Measurements from ENCODE around the gene GALNT13.

The GALNT13 gene

DNA sequence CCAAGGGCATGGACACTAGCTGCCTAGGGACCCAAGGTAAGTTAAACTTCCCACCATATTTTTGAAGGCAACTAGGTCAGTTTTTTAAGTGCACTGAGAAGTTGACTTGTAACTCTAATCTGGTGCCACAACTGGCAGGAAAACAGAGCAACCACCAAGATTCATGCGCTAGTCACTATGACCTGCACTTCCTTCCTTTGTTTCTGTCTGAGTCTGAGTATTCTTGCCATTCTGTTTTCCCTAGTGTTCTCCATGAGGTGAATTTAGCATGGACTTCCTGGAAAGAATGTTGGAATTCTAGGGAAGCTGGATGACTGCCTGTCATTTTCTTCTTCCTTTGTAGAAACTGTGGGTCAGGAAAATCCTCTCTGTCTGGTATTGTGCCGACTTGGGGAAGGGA lies 249.0 kb downstream of the GALNT13 start:
- H3K36me3 Mint-ChIP-seq (ENCODE audit: low read depth), result no peaks in the 10 kb centered on the region
- H3K9me3 Mint-ChIP-seq, result peaks cover 40% of the 10 kb centered on the region
- no peaks in the 10 kb centered on the region for H3K27me3 Mint-ChIP-seq (ENCODE audit: low read depth)
- H3K27ac Mint-ChIP-seq, result no peak overlapping the region
- H3K4me3 Mint-ChIP-seq, result no peak overlapping the region
- no peak for DNase-seq (ENCODE audit: low spot score)
- no peaks in the 10 kb centered on the region for H3K4me1 Mint-ChIP-seq (ENCODE audit: low read depth)

DNA sequence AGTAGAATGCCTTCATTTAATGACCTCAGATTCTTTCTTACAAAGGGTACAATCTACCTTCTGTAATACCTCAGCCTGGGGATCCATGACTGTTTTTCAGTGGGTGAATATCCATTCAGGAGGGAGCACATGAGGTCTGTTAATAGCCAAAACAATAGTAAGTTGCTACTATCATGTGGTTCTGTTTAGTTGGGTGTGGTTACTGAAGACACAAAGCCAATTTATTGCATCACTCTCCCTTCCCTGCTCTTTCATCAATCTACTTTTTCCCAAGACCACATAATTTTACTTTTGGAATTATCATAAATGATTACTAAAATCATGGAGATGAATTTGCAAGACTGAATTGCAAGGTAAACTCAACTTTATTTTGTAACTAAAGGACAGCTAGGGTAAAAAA lies 254.2 kb downstream of the GALNT13 start:
- no peak for DNase-seq (ENCODE audit: low spot score)
- H3K27me3 Mint-ChIP-seq (ENCODE audit: low read depth), result no peaks in the 10 kb centered on the region

DNA sequence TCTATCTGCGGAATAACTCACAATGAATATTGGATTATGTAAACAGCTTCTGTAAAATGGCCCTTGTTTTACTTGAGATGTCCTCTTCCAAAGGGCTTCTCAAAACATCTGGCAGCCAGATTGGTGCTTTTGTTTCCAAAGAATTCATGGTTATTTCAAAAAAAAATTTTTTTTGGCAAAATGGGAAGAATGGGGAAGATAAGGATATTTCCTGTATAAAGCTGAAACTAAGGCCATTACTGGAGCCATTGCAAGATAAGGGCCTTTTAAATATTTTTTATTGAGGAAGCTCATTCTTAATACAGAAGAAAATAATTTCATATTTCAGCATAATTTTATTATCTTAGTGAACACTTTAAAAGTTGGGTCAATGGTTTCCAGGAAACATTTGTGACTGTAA lies 259.1 kb downstream of the GALNT13 start:
- no peak overlapping the region for H3K27ac Mint-ChIP-seq
- DNase-seq (ENCODE audit: low spot score), result no peak
- no peaks in the 10 kb centered on the region for H3K27me3 Mint-ChIP-seq (ENCODE audit: low read depth)
- no peaks in the 10 kb centered on the region for H3K36me3 Mint-ChIP-seq (ENCODE audit: low read depth)
- no peaks in the 10 kb centered on the region for H3K4me1 Mint-ChIP-seq (ENCODE audit: low read depth)
- peaks cover 6% of the 10 kb centered on the region for H3K9me3 Mint-ChIP-seq
- H3K4me3 Mint-ChIP-seq, result no peak overlapping the region

More for the DNA sequence above, 254.2 kb downstream of the GALNT13 start:
- Mint-ChIP-seq H3K27ac (no peak overlapping the region), H3K4me3 (no peak overlapping the region), H3K36me3 (ENCODE audit: low read depth) (no peaks in the 10 kb centered on the region), H3K4me1 (ENCODE audit: low read depth) (no peaks in the 10 kb centered on the region), H3K9me3 (peaks cover 20% of the 10 kb centered on the region)

DNA sequence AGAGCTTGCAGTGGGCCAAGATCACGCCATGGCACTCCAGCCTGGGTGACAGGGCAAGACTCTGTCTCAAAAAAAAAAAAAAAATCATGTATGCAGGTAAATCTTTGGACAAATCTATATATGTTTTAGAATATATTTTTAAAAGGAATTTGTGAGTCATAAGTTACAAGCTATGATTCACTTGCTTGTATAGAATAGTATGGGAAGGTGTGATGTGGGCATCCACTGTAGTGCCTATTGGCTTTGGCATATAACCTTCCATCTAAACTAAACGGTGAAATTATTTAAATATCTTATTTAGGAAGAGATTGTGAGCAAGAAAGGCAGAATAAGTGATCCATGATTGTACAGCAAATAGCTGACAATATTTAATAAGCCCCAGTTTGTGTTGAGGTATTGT lies 261.1 kb downstream of the GALNT13 start:
- H3K9me3 Mint-ChIP-seq, result no peaks in the 10 kb centered on the region
- H3K36me3 Mint-ChIP-seq (ENCODE audit: low read depth), result no peaks in the 10 kb centered on the region
- DNase-seq (ENCODE audit: low spot score), result no peak
- no peak overlapping the region for H3K4me3 Mint-ChIP-seq
- no peaks in the 10 kb centered on the region for H3K27me3 Mint-ChIP-seq (ENCODE audit: low read depth)
- no peak overlapping the region for H3K27ac Mint-ChIP-seq
- no peaks in the 10 kb centered on the region for H3K4me1 Mint-ChIP-seq (ENCODE audit: low read depth)

DNA sequence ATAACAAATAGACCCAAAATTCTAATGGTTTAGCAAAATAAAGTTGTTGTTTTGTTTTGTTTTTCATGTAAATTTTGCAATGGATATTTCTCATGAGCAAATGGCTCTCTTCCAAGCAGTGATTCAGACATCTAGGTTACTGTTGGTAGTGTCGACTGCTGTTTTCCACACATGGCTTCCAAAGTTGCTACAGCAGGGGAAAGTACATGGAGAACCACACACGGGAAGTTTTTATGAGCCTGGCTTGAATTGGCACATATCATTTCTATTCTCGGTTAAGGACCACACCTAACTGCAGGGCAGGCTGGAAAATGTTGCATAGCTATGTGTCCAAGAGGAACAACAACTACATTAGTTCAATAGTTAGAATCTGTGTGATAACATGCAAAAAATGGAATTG lies 262.1 kb downstream of the GALNT13 start:
- no peaks in the 10 kb centered on the region for H3K36me3 Mint-ChIP-seq (ENCODE audit: low read depth)
- H3K27me3 Mint-ChIP-seq (ENCODE audit: low read depth), result no peaks in the 10 kb centered on the region
- H3K4me1 Mint-ChIP-seq (ENCODE audit: low read depth), result no peaks in the 10 kb centered on the region

DNA sequence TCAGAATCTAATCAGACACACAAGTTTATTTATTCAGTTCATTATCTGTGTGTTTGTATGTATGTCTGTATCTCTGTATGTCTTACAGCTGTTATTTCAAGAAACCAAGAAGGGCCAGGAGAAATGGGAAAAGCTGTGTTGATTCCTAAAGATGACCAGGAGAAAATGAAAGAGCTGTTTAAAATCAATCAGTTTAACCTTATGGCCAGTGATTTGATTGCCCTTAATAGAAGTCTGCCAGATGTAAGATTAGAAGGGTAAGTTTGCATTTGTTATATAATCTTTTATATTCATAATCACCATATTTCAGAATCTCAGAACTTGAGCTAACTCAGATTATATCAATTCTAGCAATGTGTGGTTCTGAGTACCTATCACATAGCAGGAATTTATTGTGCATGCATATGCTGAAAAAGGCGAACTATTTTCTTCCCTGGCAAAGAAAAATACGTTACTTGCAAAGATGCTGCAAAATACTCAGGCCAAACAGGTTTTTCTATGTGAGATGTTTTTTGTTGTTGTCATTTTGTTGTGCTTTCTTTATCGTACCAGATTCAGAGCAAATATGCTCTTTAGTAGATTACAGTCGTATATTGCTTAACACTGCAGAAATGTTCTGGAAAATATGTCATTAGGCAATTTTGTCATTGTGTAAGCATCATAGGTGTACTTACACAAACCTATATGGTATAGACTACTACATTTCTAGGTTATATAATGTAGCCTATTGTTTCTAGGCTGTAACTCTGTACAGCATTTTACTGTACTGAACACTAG lies 268.7 kb downstream of the GALNT13 start:
- H3K4me1 Mint-ChIP-seq (ENCODE audit: low read depth), result no peaks in the 10 kb centered on the region
- no peak overlapping the region for H3K4me3 Mint-ChIP-seq
- no peak overlapping the region for H3K27ac Mint-ChIP-seq
- no peaks in the 10 kb centered on the region for H3K36me3 Mint-ChIP-seq (ENCODE audit: low read depth)
- H3K27me3 Mint-ChIP-seq (ENCODE audit: low read depth), result no peaks in the 10 kb centered on the region
- H3K9me3 Mint-ChIP-seq, result peaks cover 4% of the 10 kb centered on the region
- DNase-seq (ENCODE audit: low spot score), result no peak

More for the DNA sequence above, 262.1 kb downstream of the GALNT13 start:
- Mint-ChIP-seq H3K4me3 (no peak overlapping the region), H3K9me3 (no peaks in the 10 kb centered on the region), H3K27ac (no peak overlapping the region)
- DNase-seq (ENCODE audit: low spot score), result no peak

DNA sequence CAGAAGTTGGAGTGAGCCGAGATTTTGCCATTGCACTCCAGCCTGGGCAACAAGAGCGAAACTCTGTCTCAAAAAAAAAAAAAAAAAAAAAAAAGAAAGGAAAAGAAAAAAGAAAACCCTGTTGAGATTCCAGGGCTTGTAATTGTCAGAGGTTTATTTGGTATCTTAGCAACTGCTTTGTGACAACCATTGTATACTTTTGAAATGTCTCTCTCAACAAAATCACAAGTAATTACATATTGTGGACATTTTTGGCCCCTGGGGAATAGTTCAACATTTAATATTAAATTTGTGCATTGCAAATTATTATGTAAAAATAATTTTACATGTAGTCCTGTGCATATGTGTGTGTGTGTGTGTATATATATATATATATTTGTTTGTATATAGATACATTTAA lies 270.8 kb downstream of the GALNT13 start:
- H3K27me3 Mint-ChIP-seq (ENCODE audit: low read depth), result no peaks in the 10 kb centered on the region
- H3K27ac Mint-ChIP-seq, result no peak overlapping the region
- no peaks in the 10 kb centered on the region for H3K4me1 Mint-ChIP-seq (ENCODE audit: low read depth)
- no peak overlapping the region for H3K4me3 Mint-ChIP-seq
- H3K9me3 Mint-ChIP-seq, result peaks cover 4% of the 10 kb centered on the region
- no peak for DNase-seq (ENCODE audit: low spot score)
- H3K36me3 Mint-ChIP-seq (ENCODE audit: low read depth), result no peaks in the 10 kb centered on the region

DNA sequence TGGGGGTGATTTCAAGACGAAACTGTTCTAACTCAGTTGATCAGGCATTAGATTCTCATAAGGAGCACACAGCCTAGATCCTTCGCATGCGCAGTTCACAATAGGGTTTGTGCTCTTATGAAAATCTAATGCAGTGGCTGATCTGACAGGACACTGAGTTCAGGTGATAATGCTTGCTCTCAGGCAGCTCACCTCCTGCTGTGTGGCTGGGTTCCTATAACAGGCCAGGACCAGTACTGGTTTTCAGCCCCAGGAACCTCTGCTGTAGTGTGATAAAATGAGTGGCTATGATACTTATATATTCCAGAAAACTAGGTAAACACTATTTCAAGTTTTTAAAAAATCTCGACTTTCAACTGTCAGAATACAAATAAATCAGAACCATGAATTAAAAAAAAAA lies 271.4 kb downstream of the GALNT13 start:
- H3K36me3 Mint-ChIP-seq (ENCODE audit: low read depth), result no peaks in the 10 kb centered on the region
- no peak overlapping the region for H3K4me3 Mint-ChIP-seq
- H3K4me1 Mint-ChIP-seq (ENCODE audit: low read depth), result no peaks in the 10 kb centered on the region
- H3K9me3 Mint-ChIP-seq, result peaks cover 4% of the 10 kb centered on the region
- DNase-seq (ENCODE audit: low spot score), result no peak
- no peak overlapping the region for H3K27ac Mint-ChIP-seq
- H3K27me3 Mint-ChIP-seq (ENCODE audit: low read depth), result no peaks in the 10 kb centered on the region

DNA sequence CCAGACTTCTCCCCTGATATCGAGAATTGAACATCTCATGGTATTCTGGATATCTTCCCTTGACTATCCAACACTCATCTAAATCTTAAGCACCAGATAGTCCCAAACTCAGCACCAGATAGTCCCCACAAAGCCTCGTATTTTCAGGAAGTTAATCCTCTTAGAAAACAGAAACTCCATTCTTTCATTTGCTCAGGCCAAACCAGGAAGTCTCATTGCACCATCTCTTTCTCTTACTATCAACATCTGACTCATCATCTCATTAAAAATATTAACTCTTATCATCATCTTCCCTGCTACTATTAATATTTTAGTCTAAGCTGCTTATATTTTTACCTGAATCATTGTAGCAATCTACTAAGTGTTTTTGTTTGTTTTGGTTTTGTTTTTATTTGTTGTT lies 286.4 kb downstream of the GALNT13 start:
- H3K4me3 Mint-ChIP-seq, result no peak overlapping the region
- peaks cover 7% of the 10 kb centered on the region for H3K9me3 Mint-ChIP-seq
- DNase-seq (ENCODE audit: low spot score), result no peak
- no peak overlapping the region for H3K27ac Mint-ChIP-seq
- no peaks in the 10 kb centered on the region for H3K27me3 Mint-ChIP-seq (ENCODE audit: low read depth)
- H3K36me3 Mint-ChIP-seq (ENCODE audit: low read depth), result no peaks in the 10 kb centered on the region
- no peaks in the 10 kb centered on the region for H3K4me1 Mint-ChIP-seq (ENCODE audit: low read depth)

DNA sequence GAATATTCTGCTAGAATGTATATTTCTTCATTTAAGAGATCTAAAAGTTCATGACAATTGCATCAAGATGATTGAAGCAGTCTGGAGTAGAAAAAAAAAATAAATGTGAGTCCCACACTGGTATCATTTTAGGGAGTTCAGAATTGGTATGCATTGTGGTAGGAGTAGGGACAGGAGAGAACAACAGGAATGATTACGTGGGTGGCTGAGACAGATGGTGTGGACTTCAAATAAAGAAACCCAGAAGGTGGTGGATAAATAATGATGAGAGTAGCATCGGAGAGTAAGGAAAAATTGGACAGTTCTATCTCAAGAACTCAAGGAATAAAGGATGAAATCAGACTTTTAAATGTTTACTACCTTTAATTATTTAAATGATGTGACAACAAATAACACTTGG lies 289.6 kb downstream of the GALNT13 start:
- DNase-seq (ENCODE audit: low spot score), result no peak
- H3K4me1 Mint-ChIP-seq (ENCODE audit: low read depth), result no peaks in the 10 kb centered on the region
- no peaks in the 10 kb centered on the region for H3K36me3 Mint-ChIP-seq (ENCODE audit: low read depth)
- H3K9me3 Mint-ChIP-seq, result peaks cover 7% of the 10 kb centered on the region
- no peaks in the 10 kb centered on the region for H3K27me3 Mint-ChIP-seq (ENCODE audit: low read depth)
- no peak overlapping the region for H3K4me3 Mint-ChIP-seq
- no peak overlapping the region for H3K27ac Mint-ChIP-seq

DNA sequence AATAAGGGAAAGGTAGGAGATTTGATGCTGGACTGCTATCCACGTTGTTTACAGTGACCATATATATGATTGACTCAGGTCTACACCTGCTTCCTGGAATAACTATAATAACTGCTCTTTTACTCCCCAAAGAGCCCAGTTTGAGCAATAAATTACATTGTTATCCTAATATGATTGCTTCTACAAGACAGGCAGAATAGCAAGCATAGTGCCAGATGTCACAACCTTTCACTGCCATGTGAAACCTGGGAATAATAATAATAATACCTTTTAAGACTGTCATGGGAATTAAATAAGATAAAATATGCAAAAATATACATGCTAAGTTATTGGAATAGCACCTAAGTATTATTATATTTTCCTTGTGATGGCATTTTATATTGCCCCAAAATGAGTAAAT lies 298.7 kb downstream of the GALNT13 start:
- Mint-ChIP-seq H3K36me3 (ENCODE audit: low read depth) (no peaks in the 10 kb centered on the region), H3K27ac (no peak overlapping the region), H3K4me1 (ENCODE audit: low read depth) (no peaks in the 10 kb centered on the region), H3K27me3 (ENCODE audit: low read depth) (no peaks in the 10 kb centered on the region), H3K9me3 (peaks cover 16% of the 10 kb centered on the region), H3K4me3 (no peak overlapping the region)
- no peak for DNase-seq (ENCODE audit: low spot score)

DNA sequence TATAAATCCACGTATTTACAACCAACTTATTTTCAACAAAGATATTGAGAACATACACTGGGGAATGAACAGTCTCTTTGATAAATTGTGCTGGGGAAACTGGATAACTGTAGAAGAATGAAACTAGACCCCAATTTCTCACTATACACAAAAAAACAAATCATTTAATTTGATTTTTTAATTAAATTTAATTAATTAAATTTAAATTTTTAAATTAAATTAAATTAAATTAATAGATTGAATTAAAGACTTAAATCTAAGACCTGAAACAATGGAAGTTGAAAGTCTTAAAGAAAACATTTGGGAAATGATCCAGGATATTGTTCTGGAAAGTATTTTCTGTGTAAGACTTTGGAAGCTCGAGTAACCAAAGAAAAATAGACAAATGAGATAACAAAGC lies 301.4 kb downstream of the GALNT13 start:
- Mint-ChIP-seq H3K4me1 (ENCODE audit: low read depth) (no peaks in the 10 kb centered on the region), H3K27ac (no peak overlapping the region), H3K4me3 (no peak overlapping the region), H3K9me3 (peaks cover 12% of the 10 kb centered on the region), H3K27me3 (ENCODE audit: low read depth) (no peaks in the 10 kb centered on the region), H3K36me3 (ENCODE audit: low read depth) (no peaks in the 10 kb centered on the region)
- DNase-seq (ENCODE audit: low spot score), result no peak

DNA sequence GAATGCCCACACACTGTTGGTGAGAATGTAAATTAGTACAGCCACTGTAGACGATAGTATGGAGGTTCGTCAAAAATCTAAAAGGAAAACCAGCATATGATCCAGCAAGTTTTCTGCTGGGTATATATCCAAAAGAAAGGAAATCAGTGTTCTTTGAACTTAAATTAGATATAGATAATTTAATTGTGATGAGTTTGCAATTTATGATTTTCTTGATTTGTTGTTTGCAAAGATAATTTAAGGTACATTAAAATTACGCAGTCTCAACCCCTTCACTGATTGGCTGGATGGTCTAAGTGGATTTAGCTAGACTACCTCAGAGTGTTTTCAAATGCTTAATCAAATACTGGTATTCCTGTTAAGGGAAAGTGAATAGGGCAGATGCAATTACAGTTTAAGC lies 302.2 kb downstream of the GALNT13 start:
- Mint-ChIP-seq H3K4me3 (no peak overlapping the region), H3K27ac (no peak overlapping the region), H3K4me1 (ENCODE audit: low read depth) (no peaks in the 10 kb centered on the region), H3K36me3 (ENCODE audit: low read depth) (no peaks in the 10 kb centered on the region), H3K27me3 (ENCODE audit: low read depth) (no peaks in the 10 kb centered on the region), H3K9me3 (peaks cover 12% of the 10 kb centered on the region)
- DNase-seq (ENCODE audit: low spot score), result no peak

DNA sequence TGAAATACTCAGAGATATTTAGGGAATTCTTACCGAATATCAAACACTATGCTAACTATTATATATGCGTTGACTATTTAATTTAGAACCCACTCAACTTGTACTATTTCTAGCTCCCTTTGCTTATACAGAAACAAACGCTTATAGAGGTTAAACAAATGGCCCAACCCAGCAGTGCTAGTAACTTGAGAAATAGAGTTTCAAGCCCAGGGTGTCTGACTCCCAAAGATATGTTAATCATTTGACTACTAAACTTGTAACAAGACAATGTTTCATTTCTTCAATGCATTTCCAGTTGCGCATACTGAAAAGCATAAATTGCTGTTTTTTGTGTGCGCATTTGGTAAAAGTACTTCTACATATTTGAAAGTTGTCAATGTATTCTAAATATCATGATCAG lies 310.3 kb downstream of the GALNT13 start:
- H3K4me3 Mint-ChIP-seq, result no peak overlapping the region
- H3K4me1 Mint-ChIP-seq (ENCODE audit: low read depth), result no peaks in the 10 kb centered on the region
- H3K27me3 Mint-ChIP-seq (ENCODE audit: low read depth), result no peaks in the 10 kb centered on the region
- H3K27ac Mint-ChIP-seq, result no peak overlapping the region
- DNase-seq (ENCODE audit: low spot score), result no peak
- H3K9me3 Mint-ChIP-seq, result peaks cover 20% of the 10 kb centered on the region
- H3K36me3 Mint-ChIP-seq (ENCODE audit: low read depth), result no peaks in the 10 kb centered on the region

DNA sequence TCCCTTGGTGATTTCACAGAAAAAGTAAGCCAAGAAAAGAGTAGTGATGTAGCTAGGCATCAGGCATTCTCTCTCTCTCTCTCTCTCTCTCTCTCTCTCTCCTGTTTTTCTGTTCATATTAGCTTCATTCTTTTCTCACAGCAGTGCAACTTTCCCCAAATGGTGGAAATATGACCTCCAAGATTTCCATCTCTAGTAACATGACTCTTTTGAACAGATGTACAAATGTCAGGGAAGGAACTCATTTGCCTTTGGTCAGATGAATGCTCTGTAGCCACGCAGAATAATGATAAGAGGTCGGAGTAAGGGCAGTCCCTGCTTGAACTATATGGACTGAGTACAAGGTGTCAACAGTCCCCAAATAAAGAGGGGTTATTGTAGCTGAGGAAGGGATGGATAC lies 316.2 kb downstream of the GALNT13 start:
- Mint-ChIP-seq H3K4me3 (no peak overlapping the region), H3K27me3 (ENCODE audit: low read depth) (no peaks in the 10 kb centered on the region), H3K4me1 (ENCODE audit: low read depth) (no peaks in the 10 kb centered on the region), H3K27ac (no peak overlapping the region), H3K9me3 (peaks cover 30% of the 10 kb centered on the region), H3K36me3 (ENCODE audit: low read depth) (no peaks in the 10 kb centered on the region)
- no peak for DNase-seq (ENCODE audit: low spot score)
